ENCODE measurements around the gene KCNK5.

Gene KCNK5

DNA sequence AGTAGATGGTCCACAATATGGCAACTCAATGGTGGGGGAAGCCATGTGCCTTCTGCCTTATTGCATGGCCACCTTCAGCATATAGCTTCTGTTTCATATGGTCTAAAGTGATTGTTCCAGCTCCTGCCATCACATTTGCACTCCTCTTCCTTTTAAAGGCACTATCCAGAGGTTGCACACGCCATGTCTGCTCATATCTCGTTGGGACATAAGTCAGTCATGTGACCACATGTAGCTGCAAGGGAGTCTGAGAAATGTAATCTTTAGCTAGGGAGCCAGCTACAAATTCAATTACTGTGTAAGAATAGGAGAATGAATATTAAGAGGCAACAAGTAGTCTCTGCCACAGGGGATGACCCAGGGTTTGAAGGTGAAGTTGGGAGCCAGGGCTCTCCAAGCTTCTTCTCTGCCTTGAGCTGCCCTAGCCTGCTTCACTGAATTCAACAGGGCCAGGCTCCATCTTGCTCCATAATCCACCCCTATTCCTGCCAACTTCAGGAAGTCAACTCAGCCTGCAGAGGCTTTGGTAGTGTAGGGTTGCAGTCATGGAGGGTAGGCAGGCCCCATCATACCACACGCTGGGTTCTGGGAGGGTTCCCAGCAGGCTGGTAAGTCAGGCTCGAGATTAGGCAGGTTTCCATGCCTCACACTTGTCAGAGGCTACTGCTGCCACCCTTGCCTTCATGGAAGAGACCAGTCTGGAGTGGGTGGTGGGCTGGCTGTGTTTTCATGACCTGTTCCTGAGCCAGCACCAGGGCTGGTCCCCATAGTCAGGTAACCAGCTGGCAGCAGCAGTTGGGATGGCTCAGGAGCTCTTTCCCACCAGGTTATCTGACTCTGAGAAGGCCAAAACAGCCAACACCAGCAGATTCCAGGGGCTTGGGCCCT, 57.5 kb downstream of the KCNK5 start:
- no peak for DNase-seq (ENCODE audit: low read depth)

DNA sequence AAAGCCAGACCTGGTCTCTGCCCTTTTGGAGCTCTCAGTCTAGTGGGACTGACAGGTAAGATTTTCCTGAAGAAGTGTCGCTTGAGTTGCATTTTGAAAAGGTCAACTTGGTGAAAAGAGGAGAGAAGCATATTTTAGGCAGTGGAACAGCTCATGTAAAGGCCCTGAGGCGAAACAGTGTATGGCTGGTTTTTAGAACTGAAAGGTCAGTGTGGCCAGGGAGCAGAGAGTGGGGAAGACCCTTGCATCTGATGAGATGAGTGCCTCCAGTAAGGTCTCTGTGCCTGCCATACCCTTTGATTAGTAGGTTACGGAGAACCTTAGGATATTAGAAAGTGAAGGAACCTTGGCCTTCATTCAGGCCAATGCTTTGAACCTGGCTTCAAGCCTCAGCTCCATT, 58.4 kb downstream of the KCNK5 start:
- no peak for DNase-seq (ENCODE audit: low read depth)

DNA sequence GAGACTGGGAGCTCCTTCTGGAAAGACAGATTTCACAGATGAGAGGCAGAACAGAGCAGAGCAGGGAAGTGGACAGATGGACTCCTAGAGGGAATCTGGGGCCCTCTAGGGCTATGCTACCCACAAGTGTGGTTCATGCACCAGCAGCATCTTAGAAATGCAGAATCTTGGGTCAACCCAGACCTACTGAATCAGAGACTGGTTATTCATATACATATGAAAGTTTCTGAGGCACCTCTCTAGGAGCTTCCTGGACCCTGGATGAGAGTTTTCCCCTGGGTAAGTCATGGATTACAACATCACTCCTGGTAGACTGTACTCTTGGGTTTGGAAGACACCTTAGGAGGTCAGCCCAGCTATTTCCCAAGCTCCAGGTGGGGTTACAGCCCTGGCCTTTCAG, 58.9 kb downstream of the KCNK5 start:
- no peak for DNase-seq (ENCODE audit: low read depth)

DNA sequence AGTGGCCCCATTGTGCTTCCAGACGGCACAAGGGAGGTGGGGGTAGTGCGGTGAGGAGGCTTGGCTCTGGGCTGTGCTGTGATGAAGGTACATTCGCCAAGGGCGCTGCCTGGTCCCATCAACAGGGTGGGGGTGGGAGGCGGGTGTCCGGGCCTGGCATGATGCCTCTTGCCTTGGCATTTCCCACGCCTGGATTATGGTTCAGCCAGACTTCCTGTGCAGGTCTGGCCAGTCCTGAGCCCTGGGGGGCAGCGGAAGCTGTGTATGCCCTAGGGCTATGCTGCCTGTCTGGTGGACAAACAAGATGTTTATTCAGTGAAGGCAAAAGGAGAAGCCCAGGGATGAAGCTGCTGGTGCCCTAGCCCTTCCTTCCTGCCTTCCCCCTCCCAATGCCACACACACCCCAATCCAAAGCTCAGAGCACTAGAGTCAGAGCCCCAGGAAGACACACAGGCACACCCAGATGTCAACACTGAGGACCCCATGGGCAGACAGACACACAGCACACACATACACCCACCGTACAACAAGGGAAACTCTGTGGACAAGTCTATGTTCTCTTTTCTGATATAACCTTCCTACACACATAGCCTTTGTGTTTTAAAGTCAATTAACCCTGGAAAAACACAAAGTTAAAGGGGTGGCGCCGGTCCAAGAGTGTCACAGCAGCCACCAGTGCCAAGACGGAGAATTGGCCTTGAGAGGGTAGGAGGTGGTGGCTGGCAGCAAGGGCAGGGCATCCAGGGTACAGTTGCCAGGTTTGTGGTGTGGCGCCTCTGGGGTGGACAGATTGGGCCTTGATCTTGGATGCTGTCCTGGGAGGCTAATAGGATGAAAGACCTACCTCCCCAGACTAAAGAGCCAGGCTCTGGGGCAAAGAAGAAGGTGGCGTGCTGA, 59.6 kb downstream of the KCNK5 start:
- DNase-seq (ENCODE audit: low read depth), result no peak

DNA sequence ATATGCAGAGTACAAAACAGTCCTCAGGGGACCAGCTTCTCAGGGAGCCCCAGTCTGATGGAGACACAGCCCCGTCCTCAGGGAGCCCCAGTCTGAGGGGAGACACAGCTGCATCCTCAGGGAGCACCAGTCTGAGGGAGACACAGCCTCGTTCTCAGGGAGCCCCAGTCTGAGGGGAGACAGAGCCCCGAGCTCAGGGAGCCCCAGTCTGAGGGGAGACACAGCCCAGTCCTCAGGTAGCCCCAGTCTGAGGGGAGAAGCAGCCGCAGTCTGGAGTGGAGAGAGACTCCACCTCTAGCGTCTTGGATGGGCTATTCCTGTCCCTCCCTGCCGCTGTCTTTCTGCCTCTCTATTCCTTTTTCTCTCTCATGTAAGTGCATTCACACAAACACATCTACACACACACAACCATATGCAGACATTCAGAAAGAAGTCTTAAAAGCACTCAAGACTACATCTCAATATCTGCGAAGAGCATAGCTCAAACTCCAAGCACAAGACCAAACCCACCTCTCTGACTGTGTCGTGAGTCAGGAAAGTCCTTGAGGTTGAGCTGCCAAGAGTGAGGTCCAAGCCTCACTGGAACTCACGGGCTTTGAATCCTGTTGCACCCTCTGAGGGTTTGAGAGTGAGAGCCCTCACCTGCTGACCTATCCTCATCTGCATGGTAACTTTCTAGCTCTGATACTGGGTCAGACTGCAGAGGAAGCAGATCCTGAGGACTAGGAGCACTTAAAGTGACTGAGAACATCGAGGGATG, 61.2 kb downstream of the KCNK5 start:
- DNase-seq (ENCODE audit: low read depth), result no peak

DNA sequence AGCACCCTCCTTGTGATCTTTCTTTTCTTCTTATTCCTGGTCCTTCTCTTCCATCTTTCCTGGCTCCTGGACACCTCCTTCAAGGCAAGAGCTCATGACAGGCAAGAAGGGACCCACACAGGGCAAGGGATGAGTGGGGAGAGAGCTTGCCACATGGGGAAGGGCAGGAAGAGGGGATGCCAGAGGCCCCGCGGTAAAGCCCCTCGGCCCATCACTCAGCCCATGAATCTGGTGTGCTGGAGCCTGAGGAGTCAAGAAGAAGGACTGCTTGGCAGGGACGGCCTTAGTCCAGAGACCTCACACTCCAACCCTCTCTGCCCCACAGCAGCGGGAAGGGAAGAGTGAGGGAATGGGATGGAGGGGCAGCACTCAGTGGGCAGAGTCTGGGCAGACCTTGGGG, 62.0 kb downstream of the KCNK5 start:
- no peak for DNase-seq (ENCODE audit: low read depth)

DNA sequence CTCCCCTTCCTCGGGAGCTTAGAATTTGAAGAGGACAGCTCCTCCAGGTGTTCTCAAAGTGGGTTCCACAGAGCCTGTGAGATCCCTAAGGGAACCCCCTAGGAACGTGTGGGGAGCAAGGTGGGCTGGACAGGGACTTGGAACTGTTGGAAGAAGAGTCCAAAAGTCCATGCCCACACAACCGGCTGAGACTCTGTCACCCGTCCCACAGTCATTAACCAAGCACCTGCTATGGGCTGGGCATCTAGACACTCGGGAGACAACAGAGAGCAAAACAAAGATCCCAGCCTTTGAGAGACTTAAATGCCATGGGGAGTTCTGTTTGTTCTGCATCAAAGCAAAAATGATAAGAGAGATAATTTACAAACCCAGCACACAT, 62.4 kb downstream of the KCNK5 start:
- DNase-seq (ENCODE audit: low read depth), result no peak

DNA sequence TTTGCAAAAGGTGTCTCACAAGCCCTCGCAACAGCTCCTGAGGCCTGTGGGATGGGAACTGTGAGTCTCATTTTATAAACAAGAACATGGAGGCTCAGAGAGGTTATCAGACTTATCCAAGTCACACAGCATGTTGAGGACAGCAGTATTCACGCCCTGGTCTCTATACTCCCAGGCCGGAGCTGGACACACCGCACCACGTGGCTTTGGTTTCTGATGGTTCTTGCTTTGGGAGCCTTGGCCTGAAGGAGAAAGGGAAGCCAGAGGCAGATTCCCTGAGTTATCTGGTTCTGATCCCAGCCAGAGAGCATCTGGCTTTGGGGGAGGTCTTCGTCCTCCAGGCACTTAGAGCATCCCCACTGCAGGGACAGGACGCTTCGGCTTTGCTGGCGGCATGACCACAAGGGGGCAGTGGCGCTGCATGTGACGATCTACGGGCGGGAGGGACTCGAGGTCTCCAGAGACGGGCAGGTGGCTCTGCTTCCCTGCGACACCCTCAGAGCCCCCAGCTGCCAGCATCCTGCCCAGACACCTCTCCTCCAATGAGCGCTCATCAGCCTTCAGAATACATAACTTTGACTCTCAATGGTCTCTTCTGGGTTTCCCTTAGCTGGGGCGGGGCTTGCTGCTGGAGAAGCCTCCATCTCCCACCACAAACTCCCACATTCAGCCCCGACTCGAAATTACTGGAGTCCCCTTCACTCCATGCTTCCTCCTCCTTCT, 62.9 kb downstream of the KCNK5 start:
- DNase-seq (ENCODE audit: low read depth), result peak; percentile 77

DNA sequence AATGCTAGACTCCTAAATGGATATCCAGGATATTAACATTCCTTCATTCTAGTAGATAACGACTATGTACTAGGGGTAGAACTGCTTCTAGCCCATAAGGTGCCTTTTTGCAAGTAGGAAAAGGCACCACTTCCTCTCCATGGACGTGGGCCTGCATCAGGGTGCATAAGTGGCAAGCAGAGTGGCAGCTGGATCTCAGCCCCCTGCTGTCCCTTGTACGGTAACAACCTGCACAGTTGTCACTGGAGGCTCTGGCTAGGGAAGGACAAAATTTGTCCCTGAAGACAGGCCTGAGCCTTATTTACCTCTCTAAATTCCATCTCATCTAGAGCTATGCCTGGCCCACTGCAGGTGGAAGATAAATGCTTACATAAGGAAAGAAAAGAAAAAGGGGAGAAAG, 71.8 kb downstream of the KCNK5 start:
- no peak for DNase-seq (ENCODE audit: low read depth)

DNA sequence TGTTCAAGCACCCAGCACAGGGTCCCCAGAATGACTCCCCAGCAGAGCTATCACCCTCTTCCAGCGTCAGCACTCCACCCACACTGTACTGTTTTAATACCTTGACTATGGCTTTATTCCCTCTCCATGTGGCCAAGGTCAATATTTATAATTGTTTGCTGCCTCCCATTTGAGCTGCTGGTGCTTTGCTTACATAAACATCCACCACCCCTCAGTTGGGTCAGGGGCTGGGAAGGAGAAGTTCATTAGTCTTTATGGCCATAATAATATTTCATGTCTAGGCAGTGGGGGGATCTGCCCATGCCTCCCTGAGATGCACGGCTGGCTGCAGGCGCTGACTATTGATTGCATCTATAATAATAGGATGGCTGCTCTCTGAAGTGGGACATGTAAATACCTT, 72.5 kb downstream of the KCNK5 start:
- DNase-seq (ENCODE audit: low read depth), result no peak

DNA sequence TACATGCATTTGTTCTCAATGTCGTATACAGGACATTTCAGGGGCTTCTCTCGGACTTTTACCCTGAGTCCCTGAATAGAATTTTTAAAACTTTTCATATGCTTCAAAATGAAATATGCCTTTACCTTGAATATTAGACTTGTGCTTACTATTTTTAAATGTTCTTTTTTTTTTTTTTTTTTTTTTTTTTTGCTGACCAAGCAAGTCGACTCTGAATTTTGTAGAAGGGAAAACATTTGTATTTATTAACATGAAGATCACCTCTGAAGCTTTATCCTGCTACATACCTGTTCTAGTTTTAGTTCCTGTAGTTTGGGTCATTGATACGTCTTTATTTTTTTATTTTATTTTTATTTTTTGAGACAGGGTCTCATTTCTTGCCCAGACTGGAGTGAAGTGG, 74.6 kb downstream of the KCNK5 start:
- no peak for DNase-seq (ENCODE audit: low read depth)

DNA sequence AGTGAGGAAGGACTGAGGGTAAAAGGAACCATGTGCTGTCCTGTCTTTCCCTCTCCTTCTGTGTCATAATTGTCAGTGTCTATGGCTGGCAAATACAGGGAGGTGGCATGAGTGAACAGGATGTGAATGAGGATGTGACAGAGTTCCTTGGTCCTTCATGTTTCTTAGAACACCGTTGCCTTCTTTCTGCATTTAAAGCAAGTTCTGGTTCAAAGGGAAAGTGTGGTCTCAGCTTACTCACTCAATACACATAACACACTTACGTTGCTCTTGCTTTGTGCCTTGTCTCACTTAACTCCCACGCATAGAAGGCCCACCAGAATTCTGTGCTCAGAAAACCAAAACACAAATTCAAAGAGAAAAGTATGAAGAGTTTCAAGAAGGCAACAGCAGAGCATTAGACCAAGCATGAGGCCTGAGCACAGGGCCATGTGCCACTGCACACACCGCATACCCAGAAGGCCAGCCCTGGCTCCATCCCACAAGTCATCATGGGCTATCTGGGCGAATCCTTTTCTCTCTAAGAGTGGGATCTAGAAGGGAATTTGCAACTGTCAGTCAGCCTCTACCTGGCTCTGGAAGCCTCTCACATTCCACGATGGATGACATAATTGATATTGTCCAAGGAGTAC, 75.4 kb downstream of the KCNK5 start:
- DNase-seq (ENCODE audit: low read depth), result peak; percentile 9

DNA sequence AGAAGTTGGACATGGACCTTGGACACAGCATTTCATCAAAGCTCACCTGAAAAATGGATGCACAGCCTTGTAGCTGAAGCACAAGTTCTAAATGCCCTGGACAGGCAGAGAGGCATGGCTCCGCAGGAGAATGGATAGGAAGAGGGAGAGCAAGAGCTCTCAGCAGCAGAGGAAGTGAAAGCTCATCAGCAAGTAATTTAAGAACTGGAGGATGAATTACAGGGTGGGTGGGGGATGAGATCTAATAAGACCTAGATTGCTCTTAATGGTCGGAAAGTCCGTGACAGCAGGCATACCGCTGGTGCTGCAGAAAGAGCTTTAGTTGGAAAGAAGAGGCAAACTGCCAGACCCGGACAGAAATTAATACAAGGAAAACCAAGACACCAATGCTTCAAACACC, 77.0 kb downstream of the KCNK5 start:
- DNase-seq (ENCODE audit: low read depth), result no peak

DNA sequence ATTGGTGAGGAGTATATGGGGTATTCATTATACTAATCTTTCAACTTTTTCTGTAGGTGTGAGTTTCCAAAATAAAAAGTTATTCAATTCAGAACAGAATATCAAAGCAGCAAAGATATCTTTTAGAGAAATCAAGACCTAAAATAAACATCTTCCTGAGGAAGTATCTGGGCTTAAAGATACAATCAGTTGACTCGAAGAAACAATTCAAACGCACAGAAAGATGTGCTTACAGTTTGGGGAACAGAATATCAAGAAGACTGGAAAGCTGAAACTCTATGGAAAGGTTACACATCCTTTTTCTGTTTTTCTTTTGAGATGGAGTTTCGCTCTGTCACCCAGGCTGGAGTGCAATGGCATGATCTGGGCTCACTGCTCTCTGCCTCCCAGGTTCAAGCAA, 78.1 kb downstream of the KCNK5 start:
- DNase-seq (ENCODE audit: low read depth), result no peak

DNA sequence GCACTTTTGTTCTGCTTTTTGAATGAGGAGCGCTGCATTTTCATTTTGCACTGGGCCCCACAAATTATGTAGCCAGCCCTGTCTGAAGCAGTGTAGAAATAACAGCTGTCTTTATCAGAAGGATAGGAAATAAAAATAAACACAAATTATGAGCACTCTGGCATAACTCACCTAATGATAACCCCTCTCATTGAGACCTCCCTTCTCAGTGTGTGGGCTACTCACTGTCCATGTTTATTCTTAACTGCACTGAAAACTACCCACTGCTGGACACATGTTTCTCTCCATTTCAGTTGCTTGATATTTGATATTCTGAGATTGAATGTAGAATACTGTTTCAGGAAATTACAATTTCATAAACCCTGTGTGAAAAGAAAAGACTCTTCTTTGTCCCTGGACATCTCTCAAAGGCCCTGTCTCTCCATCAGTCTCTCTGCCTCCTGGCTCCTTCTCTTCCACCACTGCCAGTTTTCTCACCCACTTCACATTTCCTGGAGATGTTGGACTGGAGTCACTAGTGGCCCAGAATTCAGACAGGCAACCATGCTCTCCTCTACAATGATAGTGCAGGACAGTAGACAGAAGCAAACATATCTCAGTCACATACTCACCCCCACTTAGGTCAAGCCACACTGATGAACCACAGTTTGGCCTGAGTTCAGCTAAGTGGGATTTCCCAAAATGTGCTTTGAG, 84.6 kb downstream of the KCNK5 start:
- DNase-seq (ENCODE audit: low read depth), result no peak

DNA sequence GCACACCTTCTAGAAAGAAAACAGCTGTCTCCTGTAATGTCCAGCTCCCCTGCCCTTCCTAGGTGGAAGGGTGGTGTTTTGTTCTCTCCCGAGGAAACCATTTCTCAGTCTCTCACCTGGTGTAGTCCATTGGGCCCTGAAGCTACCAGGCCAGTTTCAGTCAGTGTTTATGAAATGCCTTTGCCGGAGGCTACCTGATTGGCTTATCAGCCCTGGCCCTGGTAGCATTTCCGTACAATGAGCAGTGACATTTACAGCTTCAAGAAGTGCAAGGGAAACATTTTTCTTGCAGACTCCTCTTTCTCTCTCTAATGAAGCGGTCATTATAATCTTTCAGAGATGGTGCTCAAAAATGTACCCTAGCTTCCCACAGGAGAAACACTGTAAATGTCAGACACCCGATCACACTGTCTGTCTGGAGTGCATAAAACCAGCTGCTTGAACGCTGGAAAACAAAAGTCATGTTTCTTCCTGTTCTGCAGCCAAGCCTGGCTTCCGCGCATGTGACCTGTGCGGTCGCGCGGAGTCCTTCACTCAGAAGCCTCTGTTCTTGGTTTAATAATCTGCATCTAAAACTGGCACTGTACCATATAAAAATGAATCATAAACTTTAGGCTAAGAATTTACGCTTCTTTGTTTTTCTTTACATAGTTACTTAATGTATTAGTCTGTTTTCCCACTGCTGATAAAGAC, 85.9 kb downstream of the KCNK5 start:
- DNase-seq (ENCODE audit: low read depth), result no peak

DNA sequence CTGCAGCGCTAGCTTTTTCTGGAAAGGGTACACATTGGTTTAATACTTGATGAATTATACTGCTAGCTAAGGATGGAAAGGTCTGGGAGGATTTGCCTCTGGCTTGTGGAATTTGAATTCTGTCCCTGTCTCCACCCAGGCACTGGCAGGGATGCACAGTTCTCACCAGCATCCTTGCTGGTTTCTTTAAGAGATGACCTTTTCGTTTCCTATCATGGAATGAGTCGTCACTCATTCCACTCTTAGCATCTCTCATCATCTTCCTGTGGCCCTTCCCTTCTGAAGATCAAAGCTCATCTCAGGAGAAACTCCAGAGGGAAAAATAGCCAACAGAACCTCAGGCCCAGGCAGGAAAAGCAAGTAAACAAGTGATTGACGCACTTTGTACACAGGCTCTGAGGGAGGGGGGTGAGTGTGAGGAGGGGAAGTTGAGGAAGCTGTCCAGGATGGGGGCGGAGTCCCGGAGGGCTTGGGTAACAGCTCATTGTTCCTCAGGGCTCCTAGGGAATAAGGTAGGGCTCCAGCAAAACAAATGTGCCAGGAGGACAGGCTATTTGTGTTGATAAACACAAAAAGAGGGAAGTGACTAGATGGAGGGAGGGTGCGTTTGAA, 88.6 kb downstream of the KCNK5 start:
- DNase-seq (ENCODE audit: low read depth), result no peak
